ENCODE data around the gene MGAT2.
"Not testable (repeated sequence)": the region's sequence is repeated elsewhere in the genome, so short reads cannot be mapped to it uniquely, and the experiment has no call there.

Gene MGAT2

GRCh38 chr14:49612671-49613070, 7.9 kb upstream of the MGAT2 start:
- DNase-seq: no peak

- DNase-seq: no peak
Measured at GRCh38 chr14:49614196-49614595, 6.4 kb upstream of the MGAT2 start.

- DNase-seq: no peak
Measured at GRCh38 chr14:49615776-49616175, 4.8 kb upstream of the MGAT2 start.

- DNase-seq: no peak
Measured at GRCh38 chr14:49617852-49618519, 2.6 kb upstream of the MGAT2 start.

GRCh38 chr14:49619273-49619672, 1.3 kb upstream of the MGAT2 start:
- DNase-seq: not testable (repeated sequence)

- no peak for DNase-seq
Measured at GRCh38 chr14:49619730-49620129, 869 bp upstream of the MGAT2 start.

- no peak for DNase-seq
Measured at GRCh38 chr14:49621114-49621881, 699 bp downstream of the MGAT2 start.

- no peak for DNase-seq
Measured at GRCh38 chr14:49622022-49622607, 1.5 kb downstream of the MGAT2 start.

- DNase-seq: no peak
Measured at GRCh38 chr14:49623387-49623786, 2.8 kb downstream of the MGAT2 start.

- peak; percentile 72 for DNase-seq
Measured at GRCh38 chr14:49623941-49624839, 3.6 kb downstream of the MGAT2 start.

- DNase-seq: peak; percentile 95
Measured at GRCh38 chr14:49633640-49634546, 13.3 kb downstream of the MGAT2 start.

GRCh38 chr14:49634547-49635334, 14.1 kb downstream of the MGAT2 start, which contains the start of gene DNAAF2:
DNAAF2 (minus strand) TSS chr14:49635244; CDS start chr14:49635149, 95 bp downstream.
- peak; percentile 82 for DNase-seq

- no peak for DNase-seq
Measured at GRCh38 chr14:49636866-49637265, 16.3 kb downstream of the MGAT2 start.

GRCh38 chr14:49637534-49638078, 17.0 kb downstream of the MGAT2 start:
- DNase-seq: no peak

GRCh38 chr14:49640540-49641417, 20.2 kb downstream of the MGAT2 start:
- no peak for DNase-seq

GRCh38 chr14:49641697-49642129, 21.1 kb downstream of the MGAT2 start:
- no peak for DNase-seq

GRCh38 chr14:49642163-49642562, 21.6 kb downstream of the MGAT2 start:
- no peak for DNase-seq

- no peak for DNase-seq
Measured at GRCh38 chr14:49653508-49653907, 32.9 kb downstream of the MGAT2 start.

- DNase-seq: no peak
Measured at GRCh38 chr14:49654511-49654910, 33.9 kb downstream of the MGAT2 start.
